Measurements from ENCODE around the gene FARP2. TPM values are rescaled to one million over a fixed set of nuclear protein-coding genes. Genes with fewer than 3 reads are reported as not detected.
"Not testable (repeated sequence)": the region's sequence is repeated elsewhere in the genome, so short reads cannot be mapped to it uniquely, and the experiment has no call there.

FARP2 gene, protein sequence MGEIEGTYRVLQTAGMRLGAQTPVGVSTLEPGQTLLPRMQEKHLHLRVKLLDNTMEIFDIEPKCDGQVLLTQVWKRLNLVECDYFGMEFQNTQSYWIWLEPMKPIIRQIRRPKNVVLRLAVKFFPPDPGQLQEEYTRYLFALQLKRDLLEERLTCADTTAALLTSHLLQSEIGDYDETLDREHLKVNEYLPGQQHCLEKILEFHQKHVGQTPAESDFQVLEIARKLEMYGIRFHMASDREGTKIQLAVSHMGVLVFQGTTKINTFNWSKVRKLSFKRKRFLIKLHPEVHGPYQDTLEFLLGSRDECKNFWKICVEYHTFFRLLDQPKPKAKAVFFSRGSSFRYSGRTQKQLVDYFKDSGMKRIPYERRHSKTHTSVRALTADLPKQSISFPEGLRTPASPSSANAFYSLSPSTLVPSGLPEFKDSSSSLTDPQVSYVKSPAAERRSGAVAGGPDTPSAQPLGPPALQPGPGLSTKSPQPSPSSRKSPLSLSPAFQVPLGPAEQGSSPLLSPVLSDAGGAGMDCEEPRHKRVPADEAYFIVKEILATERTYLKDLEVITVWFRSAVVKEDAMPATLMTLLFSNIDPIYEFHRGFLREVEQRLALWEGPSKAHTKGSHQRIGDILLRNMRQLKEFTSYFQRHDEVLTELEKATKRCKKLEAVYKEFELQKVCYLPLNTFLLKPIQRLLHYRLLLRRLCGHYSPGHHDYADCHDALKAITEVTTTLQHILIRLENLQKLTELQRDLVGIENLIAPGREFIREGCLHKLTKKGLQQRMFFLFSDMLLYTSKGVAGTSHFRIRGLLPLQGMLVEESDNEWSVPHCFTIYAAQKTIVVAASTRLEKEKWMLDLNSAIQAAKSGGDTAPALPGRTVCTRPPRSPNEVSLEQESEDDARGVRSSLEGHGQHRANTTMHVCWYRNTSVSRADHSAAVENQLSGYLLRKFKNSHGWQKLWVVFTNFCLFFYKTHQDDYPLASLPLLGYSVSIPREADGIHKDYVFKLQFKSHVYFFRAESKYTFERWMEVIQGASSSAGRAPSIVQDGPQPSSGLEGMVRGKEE
- total RNA-seq, result 46.5 TPM

DNA sequence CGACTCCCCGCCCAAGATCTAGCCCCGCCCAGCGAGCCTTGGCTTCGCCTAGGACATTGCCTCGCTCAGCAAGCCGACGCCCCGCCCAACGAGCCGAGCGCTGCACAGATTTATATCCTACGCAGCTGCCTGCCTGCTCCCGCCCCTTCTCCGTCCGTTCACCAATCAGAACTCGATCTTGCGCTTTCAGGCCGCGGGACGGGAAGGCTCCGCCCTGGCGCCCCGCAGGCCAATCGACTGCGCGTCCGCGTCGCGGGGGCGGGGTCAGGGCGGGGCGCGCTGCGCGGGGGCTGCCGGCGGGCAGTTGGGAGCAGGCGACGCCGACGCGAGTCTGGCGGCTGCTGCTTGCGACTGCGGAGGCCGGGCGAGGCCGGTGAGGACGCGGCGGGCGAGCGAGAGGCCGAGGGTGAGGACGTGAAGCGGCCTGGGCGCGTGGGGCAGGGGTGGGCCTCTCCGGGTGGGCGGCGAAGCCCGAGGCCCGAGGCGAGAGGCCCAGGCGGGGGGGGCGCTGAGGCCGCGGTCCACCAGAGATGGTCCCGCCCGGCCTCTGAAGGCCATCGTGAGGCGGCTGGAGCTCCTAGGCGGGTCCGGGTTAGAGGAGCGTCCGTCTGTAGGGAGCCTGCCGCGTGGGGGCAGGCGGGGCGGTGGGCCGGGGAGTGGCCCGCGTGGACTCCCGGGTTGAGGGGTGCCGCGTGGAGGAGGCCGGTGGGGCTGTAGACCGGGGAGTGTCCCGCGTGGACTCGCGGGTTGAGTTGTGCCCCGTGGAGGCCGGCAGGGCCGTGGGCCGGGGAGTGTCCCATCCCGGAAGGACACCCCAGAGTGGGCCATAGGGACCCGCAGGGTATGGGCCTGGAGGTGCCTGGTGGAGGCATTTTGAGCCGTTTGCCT lies at the start of gene FARP2:
FARP2 (plus strand) TSS at position 303 of the 888 bp plus-strand sequence. CDS start 16,823 bp downstream, outside the sequence.
- DNase-seq, result peak; percentile 99

DNA sequence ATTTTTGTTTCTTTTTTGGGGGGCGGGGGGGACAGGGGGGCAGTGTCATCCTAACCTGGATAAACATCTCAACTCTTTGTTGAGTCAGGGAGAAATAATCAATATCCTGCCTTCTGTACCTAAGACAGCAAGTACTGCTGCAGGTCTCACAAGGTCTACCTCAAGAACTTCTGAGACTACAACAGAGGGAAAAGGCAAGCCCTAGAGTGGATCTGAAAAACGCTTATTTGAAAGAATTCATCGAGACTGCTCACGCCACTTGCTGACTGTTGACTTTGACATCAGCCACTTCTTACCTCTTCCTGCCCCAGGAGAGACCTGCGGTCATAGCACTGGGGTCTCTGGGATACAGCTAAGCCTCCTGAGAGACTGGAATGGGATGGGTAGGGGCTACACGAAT lies 49.0 kb upstream of the FARP2 start:
- no peak for DNase-seq

- no peak for DNase-seq
Measured at GRCh38 chr2:241308267-241308666, 47.8 kb upstream of the FARP2 start.

GRCh38 chr2:241308832-241309500 lies 47.1 kb upstream of the FARP2 start:
- DNase-seq, result no peak

DNA sequence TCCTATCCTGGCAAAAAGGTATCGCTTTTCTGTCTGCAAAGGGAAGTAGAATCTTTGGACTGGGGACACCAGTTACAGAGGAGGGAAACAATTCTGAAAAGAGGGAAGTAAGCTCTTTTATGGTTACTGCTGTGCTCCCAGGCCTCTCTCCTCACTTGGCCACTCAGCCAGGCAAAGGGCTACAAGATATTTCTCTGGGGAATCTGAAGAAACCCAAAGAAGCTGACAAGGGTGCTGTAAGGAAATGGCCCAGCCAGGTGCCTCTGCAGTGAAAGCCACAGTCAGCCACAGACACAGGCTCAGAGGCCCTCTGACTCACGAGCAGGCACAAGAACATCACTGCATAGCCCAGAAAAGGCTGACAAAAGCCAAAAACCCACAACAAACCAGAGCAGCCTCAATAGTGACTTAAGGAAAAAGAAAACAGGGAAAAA lies 46.4 kb upstream of the FARP2 start:
- DNase-seq, result no peak

GRCh38 chr2:241310917-241311566 lies 45.0 kb upstream of the FARP2 start:
- DNase-seq, result no peak

DNA sequence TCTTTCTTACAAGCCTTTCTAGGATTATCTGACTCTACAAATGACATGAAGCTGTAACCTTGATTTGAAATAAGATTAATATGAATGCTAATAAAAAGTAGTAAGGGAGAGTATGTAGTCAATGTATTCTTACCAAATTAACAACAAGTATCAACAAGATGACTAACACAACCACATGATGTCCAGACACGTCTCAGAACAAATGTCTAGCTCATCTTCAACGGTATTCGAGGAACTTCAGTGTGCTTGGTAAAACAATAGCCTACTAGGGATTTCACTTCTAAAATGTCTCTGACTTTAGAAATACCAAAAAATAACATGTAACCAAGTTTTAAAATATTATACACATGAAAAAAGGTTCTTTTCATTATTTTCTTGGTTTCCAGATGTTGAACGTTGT lies 44.0 kb upstream of the FARP2 start:
- no peak for DNase-seq

- no peak for DNase-seq
Measured at GRCh38 chr2:241313543-241314095, 42.5 kb upstream of the FARP2 start.

GRCh38 chr2:241314226-241315092 lies 41.6 kb upstream of the FARP2 start:
- DNase-seq, result no peak

- peak; percentile 100 for DNase-seq
Measured at GRCh38 chr2:241315093-241315878, 40.8 kb upstream of the FARP2 start, which contains the start of gene HDLBP. Gene HDLBP, minus strand, starts transcription at chr2:241315672. Its CDS starts 48,803 bp downstream, at chr2:241266869.

DNA sequence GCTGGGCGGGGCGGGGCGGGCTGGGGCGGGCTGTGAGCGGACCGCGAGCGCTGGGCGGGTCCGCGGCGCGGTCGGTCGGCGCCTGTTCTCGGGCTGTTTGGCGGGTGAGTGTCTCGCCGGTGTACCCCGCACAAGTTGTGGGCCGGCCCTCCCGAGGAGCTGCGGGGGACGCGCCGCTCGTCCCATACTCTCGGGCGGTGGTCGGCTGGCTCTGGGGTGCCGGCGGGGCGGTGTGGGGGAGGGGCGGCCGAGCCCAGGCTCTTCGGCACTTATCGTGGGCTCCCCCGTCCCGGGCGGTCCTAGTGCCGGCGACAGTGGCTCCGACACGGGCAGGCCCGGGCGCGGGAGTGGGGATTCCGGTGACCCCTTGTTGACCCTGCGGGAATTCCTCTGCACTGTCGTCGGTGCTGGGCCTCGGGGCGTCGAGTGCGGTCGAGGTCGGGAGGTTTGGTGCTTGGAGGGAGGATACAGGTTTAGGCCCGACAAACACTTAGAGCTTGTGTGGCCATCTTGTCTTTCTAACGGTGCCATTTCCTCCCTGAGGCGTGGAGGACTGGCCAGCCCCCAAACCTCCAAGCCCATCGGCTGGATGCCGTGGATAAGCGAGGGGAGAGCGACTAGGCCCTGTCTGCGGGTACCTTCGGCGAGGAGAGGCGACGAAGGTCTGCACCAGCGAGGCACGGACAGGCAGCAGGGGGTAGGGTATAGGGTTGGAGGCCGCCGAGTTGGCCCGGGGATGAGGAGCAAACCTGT lies 40.0 kb upstream of the FARP2 start, which contains the start of gene SEPTIN2:
SEPTIN2 (plus strand) TSS at position 47 of the 753 bp plus-strand sequence. CDS start 8,308 bp downstream, outside the sequence.
- peak; percentile 86 for DNase-seq

- DNase-seq, result no peak
Measured at GRCh38 chr2:241316825-241317224, 39.3 kb upstream of the FARP2 start.

GRCh38 chr2:241317391-241317790 lies 38.7 kb upstream of the FARP2 start:
- no peak for DNase-seq

DNA sequence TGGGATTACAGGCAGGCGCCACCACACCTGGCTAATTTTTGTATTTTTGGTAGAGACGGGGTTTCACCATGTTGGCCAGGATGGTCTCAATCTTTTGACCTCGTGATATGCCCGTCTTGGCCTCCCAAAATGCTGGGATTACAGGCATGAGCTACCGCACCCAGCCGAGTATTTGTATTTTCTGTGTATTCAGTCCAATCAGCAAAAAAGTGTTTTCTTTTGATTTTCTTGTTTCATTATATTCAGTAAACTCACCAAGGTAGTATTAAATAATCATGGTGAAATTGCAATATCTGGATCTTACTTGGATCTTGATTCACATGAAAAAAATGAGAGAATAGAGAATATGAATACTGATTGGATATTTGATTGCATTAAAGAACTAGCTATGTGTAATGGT lies 37.3 kb upstream of the FARP2 start:
- DNase-seq, result not testable (repeated sequence)

DNA sequence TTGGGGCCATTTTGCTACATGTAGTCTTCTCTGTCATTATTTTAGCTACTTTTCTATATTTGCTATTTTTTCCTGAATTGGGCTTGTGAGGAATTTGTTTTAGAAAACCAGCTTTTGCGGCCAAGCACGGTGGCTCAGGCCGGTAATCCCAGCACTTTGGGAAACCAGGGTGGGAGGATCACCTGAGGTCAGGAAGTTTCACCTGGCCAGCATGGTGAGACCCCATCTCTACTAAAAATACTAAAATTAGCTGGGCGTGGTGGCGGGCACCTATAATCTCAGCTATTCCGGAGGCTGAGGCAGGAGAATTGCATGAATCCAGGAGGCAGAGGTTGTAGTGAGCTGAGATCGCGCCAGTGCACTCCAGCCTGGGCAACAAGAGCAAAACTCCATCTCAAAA lies 35.7 kb upstream of the FARP2 start:
- DNase-seq, result no peak

DNA sequence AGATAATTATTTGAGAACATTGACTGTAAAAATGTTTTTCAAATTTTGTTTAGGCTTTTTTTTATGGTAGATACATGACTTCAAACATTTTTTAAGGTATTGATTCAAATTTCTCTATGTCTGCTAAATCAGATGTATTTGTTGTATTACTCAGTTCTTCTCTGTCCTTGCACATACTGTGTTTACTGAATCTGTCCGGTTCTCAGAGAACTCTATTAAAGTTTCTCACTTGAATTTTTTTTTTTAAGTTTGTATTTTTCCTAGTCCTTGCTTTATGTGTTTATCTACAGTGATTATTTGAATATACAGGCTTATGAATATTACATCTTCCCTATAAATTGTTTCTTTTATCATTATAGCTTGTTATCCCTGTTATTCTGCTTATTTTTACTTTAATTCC lies 35.1 kb upstream of the FARP2 start:
- no peak for DNase-seq

DNA sequence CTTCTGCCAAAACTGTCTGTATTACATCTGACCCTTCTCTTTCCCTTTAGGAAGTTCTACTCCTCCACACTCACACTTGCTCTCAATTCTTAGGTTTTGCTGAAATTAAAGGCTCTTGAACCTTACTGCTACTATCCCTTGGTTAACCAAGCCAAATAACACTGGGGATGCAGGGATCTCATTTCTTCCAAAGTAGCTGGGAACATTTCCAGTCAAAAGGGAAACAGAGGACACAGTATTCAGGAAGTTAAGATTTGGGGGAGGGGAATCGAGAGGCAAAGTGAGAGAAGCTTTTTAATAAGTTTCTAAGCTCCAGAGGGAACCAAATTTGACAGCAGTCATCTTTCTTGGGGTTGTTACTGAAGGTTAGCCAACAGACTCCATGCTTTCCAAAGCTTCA lies 34.2 kb upstream of the FARP2 start:
- DNase-seq, result no peak
